ENCODE measurements around the gene TBC1D17.

GRCh38 chr19:49887037-49887664 lies 9.6 kb downstream of the TBC1D17 start:
- TF ChIP-seq CTCF (IDR thresholded peaks at IDR 0.05; ENCODE audit: insufficient read depth, low read length, poor library complexity, severe bottlenecking), result no peak
- no peak for TF ChIP-seq EZH2phosphoT487 (conservative IDR thresholded peaks at IDR 0.05; ENCODE audit: low read length)

Data from SU-DHL-6 (cell line).